ENCODE data around the gene ZNF440.
"Not testable (repeated sequence)": the region's sequence is repeated elsewhere in the genome, so short reads cannot be mapped to it uniquely, and the experiment has no call there.

The ZNF440 gene

DNA sequence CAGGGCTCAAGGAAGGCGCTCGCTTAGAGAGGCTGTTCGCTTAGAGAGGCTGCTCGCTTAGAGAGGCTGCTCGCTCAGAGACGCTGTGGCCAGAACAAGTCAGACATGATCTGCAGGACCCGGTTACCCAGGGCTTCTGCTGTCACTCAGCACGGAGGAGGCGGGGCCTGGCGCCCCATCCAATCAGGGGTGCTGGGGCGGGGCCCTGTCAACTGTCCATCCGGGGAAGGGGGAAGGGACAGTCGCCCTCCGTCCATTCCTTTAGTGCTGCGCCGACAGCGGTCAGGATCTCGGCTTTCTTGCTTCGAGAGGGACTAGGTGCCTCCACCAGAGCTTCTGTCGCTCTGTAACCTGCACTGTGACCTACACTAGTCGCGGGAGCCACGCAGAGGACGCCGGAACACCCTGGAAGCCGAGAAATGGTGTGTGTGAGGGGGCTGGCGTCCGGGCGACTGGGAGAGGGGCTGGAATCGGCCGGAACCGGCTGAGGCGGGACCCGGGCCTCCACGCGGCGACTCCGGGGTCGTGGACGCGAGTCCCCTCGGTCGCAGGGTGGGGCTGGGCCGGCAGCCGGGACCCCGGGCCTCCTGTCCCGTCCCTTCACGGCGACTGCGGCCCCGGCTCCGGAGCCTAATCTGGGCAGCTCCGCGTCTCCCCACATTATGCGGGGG, at the start of gene ZNF440:
Gene ZNF440, plus strand, starts transcription at position 245 of the 671 bp plus-strand sequence. Its CDS starts 175 bp downstream, at position 420.
- DNase-seq, result peak; percentile 94

DNA sequence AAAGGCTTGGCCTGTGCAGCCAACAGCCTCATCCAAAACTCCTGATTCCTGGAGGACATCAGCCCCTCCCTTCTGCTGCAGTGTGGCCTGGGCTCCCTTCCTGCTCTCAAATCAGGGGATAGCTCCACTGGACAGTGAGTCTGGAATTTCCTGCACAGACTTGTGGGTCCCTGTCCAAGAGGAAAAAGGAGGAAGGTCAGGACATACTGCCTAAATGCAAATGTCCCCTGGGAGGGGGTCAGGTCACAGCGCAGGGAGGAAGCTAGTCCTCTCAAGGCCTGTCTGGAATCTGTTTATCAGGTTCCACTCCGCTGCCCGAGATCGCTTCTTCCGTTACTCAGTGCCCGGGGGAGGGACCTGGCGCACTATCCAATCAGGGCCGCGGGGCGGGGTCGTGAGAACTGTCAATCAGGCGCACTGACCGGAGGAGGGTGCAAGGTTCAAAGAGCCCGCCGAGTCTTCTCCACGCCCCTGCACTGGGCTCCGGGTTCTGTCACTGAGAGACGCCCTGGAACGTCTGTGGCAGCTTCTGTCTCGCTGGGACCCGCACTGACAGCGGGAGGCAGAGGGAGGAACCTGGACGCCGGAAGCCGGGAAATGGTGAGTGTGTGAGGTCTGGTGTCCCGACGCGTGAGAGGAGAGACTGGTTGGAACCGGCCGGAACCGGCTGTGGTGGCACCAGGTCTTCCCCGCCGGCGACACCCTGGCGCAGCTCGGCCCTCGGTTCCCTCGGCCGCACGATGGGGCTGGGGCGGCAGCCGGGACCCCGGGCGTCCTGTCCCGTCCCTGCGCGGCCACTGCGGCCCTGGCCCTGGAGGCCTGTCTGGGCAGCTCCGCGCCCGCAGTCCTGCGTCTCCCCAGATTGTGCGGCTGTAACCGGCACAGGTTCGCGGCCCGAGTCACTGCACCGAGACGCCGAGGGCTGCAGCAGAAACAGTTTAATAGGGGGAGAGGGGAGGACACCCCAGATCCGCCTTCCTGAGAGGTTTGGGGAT, 47.2 kb upstream of the ZNF440 start, which contains the start of gene ZNF441:
Gene ZNF441, plus strand, starts transcription at position 404 of the 995 bp plus-strand sequence. Its CDS starts 194 bp downstream, at position 598.
- peak; percentile 84 for DNase-seq

DNA sequence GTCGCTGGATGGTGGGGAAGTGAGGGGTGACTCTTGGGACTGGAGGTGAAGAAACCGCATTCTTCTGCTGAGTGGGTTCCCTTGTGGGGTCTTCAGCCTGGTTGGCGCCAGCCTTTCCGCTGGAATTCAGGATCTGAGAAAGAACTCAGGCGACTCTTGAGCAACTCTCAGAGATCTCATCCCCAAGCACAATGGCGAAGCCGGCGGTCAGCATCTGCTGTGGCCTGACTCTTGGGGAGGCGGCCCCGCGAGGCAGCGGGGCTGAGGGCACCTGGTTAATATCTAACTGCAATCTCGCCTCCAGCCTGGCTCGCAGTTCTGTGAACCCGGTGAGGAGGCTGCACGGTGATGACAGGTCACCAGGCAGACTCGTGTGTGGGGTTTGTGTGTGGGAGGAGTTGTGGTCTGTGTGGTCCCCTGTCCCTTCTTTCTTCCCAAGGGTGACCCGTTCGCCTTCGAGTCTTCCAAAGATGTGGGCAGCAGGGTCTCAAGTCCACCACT, 46.4 kb upstream of the ZNF440 start:
- peak; percentile 42 for DNase-seq

DNA sequence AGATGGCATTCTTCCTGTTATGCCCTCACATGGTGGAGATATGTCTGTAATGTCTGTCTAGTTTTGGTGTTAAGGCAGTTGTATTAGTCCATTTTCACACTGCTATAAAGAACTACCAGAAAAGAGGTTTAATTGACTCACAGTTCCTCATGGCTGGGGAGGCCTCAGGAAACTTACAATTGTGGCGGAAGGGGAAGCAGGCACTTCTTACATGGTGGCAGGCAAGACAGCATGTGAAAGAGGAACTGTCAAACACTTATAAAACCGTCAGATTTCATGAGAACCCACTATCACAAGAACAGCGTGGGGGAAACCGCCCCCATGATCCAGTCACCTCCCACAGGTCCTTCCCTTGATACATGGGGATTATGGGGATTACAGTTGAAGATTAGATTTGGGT, 44.1 kb upstream of the ZNF440 start:
- no peak for DNase-seq

DNA sequence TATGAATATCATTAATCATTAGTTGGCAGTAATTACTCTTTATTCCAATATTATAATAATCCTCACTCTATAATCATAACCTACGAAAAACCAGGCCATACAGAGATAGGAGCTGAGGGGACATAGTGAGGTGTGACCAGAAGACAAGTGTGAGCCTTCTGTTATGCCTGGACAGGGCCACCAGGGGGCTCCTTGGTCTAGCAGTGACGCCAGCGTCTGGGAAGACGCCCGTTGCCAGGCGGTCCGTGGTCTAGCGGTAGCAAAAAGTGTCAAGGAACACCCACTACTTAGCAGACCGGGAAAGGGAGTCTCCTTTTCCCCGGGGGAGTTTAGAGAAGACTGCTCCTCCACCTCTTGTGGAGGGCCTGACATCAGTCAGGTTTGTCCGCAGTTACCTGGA, 42.6 kb upstream of the ZNF440 start:
- not testable (repeated sequence) for DNase-seq

DNA sequence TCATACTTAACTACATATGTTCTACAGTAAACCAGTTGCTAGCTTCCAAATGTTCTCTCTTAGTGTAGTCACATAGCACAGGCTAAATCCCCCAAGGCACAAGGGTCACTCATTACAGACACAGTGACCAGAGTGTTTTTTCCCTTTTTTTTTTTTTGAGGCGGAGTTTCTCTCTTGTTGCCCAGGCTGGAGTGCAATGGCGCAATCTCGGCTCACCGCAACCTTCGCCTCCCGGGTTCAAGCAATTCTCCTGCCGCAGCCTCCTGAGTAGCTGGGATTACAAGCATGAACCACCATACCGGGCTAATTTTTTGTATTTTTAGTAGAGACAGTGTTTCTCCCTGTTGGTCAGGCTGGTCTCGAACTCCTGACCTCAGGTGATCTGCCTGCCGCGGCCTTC, 37.4 kb upstream of the ZNF440 start:
- DNase-seq, result not testable (repeated sequence)

DNA sequence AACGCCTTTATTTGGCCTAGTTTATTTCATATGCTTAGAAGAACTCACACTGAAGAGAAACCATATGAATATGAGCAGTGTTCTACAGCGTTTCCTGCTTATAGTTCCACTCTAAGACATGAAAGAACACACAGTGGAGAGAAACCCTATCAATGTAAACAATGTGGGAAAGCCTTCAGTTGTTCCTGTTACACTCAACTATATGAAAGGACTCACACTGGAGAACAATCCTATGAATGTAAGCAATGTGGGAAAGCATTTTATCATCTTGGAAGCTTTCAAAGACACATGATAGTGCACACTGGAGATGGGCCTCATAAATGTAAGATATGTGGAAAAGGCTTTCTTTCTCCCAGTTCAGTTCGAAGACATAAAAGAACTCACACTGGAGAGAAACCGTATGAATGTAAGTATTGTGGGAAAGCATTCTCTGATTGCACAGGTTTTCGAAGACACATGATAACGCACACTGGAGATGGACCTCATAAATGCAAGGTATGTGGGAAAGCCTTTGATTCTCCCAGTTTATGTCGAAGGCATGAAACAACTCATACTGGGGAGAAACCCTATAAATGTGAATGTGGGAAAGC, 33.5 kb upstream of the ZNF440 start:
- DNase-seq, result no peak

DNA sequence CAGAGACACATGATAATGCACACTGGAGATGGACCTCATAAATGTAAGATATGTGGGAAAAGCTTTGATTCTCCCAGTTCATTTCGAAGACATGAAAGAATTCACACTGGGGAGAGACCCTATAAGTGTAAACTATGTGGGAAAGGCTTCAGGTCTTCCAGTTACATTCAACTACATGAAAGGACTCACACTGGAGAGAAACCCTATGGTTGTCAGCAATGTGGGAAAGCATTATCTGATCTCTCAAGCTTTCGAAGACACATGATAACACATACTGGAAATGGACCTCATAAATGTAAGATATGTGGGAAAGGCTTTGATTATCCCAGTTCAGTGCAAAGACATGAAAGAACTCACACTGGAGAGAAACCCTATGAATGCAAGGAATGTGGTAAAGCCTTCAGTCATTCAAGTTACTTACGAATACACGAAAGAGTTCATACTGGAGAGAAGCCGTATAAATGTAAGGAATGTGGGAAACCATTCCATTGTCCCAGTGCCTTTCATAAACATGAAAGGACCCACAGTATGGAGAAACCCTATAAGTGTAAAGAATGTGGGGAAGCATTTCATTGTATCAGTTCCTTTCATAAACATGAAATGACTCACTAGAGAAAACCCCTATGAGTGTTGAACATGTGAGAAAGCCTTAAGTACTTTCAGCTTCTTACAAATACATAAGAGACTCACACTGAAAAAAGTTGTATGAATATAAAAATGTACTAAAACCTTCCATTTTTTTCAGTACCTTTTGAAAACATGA, 32.6 kb upstream of the ZNF440 start:
- DNase-seq, result no peak

DNA sequence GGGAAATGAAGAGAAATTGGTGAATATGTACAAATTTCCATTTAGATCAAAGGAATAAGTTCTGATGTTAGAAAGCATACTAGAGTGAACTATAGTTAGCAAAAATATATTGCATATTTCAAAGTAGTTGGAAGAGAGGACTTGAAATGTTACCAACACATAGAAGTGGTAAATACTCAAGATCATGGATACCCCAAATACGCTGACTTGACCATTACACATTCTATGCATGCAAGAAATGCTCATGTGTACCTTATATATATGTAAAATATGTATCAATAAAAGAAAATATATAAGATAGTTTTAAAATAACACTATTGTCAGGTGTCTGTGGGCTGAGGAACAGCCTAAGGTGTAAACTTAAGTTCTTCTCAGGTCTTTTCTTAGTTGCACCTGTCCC, 30.3 kb upstream of the ZNF440 start:
- no peak for DNase-seq

DNA sequence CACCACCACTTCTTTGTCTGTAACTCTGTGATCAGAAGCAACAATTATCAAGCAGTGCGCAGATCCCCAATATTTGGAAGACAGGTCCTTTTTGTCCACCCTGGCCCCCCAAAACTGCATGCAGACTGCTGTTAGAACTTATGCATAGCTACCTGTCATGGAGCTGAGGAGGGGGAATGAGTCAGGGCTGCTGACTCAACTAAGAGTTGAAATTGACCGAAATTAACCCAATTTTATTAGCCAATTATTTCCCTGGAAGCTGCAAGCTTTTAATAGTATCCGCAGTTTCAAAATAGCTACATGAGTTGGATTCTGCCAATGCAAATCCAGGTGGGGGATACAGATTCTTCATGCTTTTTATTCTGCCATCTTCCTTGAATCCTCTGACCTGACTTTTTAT, 29.7 kb upstream of the ZNF440 start:
- DNase-seq, result no peak

DNA sequence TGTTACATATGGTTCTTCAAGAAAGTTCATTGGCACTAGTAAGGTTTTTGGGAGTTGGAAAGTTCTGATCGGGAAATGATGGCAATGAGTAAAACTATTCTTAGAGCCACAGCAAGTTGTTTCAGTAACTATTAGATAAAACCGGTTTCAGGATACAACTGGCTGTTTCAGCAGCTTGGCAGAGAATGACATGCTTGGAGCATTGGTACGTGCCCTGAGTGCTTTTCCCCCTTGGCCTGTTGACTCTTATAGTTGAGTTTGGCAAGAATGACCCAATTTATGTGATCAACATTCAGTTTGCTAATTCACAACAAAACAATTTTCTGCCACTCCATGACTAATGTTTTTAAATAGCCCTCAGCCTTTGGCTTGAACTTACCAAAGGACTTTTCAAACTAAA, 26.5 kb upstream of the ZNF440 start:
- DNase-seq, result no peak

DNA sequence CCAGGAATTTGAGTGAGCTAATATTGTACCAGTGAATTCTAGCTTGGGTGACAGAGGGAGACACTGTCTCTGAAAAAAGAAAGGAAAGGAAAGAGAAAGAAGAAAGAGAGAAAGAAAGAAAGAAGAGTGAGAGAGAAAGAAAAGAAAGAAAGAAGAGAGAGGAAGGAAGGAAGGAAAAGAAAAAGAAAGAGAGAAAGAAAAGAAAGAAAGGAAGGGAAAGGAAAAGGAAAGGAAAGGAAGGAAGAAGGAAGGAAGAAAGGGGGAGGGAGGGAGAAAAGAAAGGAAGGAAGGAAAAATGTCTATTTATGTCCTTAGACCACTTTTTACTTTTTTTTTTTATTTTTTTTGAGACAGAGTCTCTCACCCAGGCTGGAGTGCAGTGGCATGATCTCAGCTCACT, 21.1 kb upstream of the ZNF440 start:
- DNase-seq, result no peak

DNA sequence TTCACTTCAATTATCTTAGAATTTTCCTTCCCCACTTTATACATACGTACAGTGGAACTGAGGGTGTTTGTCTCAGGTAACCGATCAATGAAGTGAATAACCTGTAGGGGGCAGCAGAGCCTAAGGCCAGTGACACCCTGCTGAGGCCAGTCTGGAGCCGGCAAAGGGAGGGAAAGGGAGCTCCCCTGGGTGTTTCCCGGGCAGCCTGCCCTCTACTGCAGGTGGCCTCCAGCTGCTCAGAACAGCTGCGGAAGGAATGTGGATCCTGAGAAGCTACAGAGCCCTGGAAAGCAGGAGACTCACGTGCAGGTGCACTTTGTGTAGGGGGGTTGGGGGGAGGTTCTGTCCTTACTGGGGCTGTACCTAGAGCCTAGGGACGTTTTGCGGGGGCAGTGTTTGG, 16.6 kb upstream of the ZNF440 start:
- DNase-seq, result peak; percentile 75

DNA sequence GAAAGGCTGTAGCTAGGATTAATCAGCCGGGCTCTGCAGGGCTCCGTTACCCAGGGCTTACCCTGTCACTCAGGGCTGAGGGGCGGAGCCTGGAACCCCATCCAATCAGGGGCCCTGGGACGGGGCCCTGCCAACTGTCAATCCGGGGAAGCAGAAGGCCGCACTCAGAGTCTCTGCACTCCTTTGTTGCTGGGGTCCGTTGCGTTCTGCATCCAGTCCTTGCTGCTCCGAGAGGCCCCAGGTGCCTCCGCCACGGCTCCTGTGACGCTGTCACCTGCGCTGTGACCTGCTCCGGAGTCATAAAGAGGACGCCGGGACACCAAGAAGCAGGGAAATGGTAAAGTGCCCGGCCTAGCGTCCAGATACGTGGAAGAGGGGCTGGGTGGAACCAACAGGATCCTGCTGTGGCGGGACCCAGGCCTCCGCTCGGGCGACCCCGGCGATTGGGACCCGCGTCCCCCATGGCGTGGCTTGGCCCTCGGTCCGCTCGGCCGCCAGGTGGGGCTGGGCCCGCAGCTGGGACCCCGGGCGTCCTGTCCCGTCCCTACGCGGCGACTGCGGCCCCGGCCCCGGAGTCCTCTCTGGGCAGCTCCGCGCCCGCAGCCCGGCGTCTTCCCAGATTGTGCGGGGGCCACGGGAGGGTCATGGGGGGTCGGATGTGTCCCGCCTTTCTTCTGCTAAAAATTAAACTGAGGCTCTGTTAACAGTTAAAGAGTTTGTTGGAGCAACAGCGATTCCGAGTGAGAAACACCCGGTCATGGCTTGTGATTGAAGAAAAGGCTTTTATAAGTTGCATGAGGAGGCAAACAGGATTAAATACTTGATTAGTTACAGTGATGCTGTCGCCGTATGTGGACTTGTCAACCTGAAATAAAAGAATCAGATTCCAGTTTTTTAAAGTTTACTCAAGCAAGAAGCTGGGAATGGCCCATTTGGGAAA, 15.4 kb upstream of the ZNF440 start, which contains the start of gene ZNF491:
Gene ZNF491, plus strand, starts transcription at position 133 of the 940 bp plus-strand sequence. CDS start 7,431 bp downstream, outside the sequence.
- peak; percentile 54 for DNase-seq

DNA sequence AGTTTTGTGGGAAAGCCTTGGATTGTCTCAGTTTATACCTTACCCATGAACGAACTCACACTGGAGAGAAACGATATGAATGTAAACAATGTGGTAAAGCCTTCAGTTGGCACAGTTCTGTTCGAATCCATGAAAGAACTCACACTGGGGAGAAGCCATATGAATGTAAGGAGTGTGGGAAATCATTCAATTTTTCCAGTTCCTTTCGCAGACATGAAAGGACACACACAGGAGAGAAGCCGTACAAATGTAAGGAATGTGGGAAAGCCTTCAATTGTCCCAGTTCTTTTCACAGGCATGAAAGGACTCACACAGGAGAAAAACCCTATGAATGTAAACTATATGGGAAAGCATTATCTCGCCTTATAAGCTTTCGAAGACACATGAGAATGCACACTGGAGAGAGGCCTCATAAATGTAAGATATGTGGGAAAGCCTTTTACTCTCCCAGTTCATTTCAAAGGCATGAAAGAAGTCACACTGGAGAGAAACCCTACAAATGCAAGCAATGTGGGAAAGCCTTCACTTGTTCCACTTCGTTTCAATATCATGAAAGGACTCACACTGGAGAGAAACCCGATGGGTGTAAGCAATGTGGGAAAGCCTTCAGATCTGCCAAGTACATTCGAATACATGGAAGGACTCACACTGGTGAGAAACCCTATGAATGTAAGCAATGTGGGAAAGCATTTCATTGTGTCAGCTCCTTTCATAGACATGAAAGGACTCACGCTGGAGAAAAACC, 7.5 kb upstream of the ZNF440 start:
- no peak for DNase-seq

DNA sequence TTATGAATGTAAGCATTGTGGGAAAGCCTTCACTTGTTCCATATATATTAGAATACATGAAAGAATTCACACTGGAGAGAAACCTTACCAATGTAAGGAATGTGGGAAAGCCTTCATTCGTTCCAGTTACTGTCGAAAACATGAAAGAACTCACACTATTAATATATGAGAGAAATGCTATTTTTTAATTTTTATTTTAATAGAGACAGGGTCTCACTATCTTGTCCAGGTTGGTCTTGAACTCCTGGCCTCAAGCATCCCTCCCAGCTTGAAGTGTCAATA, 7.0 kb upstream of the ZNF440 start:
- DNase-seq, result no peak

DNA sequence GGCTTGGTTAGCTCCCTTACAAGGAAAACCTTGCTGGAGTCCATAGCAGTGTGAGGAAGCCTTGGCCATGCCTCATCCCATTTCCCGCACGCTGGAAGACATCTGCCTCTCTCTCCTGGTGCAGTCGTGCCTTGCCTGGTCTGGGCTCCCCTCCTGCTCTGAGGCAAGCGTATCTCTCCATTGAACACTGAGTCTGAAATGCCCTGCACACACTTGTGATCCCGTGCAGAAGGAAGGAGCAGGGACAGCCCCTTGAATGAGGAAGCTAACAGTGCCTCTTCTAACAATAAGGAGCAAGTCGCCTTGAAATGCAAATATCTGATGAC, 407 bp upstream of the ZNF440 start:
- no peak for DNase-seq

DNA sequence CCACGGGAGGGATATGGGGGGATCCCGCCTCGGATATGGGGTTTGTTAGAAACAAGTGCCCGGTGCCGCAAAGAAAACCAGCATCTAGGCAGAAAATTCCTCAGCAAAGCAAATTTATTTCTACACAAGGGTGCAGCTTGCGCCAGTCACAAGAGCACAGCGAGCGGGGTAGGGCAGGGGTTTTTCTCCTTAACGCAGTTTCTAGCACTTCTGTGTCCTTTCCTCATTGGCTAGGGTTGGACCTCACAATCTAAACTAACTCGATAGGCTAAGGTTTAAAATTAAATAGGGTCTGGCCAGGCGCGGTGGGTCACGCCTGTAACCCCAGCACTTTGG, 595 bp downstream of the ZNF440 start:
- DNase-seq, result no peak

DNA sequence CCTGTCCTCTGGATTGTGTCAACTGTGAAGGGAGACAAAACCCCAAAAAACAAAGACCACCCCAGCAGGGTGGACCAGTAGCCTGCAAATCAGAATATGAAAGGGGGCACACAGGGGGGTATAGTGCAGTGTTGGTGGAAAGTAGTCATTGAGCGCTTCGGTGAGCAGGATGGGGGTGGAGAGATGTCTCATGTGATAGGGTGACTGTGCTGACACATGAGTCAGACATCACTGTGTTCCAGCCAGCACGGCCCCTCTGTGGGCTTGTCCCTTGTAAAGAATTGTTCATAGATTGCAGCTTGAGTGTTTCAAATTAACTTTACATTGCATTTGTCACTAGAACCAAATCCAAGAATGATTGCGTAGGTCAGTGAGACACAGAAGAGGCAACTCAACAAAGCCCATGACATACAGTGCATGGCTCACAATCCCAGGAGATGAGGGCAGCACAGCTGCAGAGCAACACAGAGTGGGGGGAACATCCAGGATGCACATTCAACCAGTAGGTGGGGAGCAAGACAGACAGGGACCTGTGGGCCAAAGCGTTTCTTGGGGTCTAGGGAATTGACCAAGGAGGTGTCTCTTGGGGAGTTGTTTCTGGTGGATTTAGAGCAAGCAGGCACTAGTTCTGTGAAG, 7.5 kb downstream of the ZNF440 start:
- peak; percentile 10 for DNase-seq

All from kidney glomerular epithelial cell (primary cell).